Cerebellar nuclear complex (tissue), 1 donor: Measurements from ENCODE around the gene BABAM2.

Experiments
- DNase-seq, 2 experiments: peaks; one replicate each; lab custom pipeline; 2025; lab: John Stamatoyannopoulos, UW

The BABAM2 gene

DNA sequence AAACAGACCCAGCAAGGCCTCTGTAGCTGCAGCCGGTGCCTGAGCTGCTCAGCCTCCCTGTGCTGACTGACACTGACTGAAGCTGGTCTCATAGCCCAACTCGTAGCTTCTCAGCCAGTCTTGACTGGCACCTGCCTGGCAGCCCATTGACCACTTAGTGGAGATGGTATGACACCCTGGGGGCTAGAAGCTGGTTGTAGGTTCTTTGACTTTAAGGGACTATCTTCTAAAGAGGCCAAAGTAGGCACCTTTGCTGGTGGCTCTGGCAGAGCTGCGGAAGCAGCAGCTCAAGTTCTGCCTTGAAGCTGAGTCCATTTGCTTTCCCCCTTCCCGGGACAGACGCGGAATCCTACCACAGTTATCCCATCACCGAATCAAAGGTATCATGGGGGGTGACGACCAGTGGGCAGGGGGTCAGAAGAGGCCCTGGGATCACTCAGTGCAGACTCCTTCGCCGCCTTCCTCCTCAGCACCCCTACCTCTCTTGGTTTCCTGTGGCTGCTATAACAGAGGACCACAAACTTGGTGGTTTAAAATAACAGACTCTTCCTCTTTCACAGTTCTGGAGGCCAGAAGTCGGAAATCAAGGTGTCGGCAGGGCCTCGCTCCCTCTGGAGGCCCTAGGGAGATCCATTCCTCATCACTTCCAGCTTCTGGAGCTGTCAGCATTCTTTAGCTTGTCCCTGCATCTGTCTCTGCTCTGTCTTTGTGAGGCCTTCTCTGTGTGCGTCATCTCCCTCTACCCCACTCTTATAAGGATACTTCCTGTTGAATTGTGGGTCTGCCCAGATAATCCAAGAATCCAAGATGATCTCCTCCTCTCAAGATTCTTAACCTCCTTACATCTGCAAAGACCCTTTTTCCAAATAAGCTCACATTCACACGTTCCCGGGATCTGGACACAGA, 488.4 kb downstream of the BABAM2 start:
- no peak for DNase-seq

DNA sequence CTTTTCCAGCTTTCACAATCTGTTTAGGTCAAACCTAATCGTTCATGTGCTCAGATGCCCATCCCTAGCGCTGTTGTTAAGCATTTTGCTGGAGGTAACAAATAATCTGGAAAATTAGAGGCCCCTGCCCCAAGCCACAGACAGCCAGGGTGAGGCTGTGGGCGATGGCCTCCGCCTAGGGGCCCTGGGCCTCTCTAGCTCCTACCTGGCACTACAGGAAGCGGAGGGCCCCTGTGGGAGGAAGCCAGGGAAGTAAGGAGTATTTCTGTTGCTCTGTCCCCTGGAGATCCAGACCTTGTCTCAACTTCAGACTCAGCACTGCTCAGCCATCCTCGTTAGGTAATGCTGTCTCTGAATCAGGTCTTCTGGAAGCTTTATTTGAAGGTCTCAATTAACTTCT, 489.7 kb downstream of the BABAM2 start:
- no peak for DNase-seq

GRCh38 chr2:28381225-28382180, 491.0 kb downstream of the BABAM2 start:
- DNase-seq: no peak

GRCh38 chr2:28382755-28383154, 492.2 kb downstream of the BABAM2 start:
- no peak for DNase-seq

DNA sequence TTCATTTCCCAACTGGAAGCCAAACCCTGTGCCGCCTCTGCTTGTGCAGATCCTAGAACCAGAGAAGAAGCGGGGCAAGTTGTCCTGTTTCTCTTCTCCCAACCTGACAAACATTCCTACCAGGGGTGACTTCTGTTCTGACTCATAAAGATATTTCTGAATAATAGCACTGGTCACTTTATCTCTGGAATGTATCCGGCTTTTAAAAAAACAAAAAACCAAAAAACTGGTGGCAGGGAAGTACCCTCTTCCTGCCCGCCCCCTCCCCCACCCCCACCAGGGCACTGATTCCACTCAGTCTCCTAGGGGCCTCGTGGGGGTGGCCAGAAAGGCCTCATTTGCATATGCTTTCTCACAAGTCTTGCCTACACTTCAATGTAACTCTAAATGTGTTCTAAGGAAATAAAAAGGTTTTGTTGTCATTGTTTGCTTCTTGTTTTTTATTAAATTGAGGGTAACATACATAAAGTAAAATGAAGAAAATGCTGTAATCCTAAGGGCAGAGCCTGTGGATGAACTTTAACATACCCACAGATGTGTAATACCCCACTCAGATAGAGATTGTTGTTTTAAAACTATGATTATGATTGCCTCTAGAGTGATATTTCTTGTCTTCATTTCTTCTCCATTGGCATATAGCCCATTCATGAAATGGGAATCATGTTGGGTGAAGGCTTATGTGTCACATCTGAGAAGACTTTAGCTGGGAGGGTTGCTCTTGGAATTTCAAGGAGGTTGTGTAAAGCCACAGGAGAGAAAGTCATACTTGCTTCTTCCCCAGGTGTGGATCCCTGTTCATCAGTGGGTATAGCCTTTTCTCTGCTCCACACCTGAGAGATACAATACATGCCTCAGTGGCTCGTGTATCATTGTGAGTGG, 496.8 kb downstream of the BABAM2 start:
- no peak for DNase-seq
